ENCODE data around the gene ARHGEF28.

The ARHGEF28 gene

GRCh38 chr5:73900566-73900965, 274.6 kb downstream of the ARHGEF28 start:
- Histone ChIP-seq H3K4me1 (ENCODE audit: insufficient read depth, low read length, poor library complexity, severe bottlenecking) (peaks cover 15% of the 10 kb centered on the region), H3K79me2 (ENCODE audit: insufficient read depth, low read length) (no peaks in the 10 kb centered on the region), H3K4me2 (ENCODE audit: low read depth, low read length, poor library complexity, severe bottlenecking) (no peak overlapping the region), H4K20me1 (ENCODE audit: insufficient read depth, low read length, poor library complexity, severe bottlenecking) (no peaks in the 10 kb centered on the region), H3F3A (ENCODE audit: low read depth) (no peaks in the 10 kb centered on the region), H2AFZ (ENCODE audit: low read length) (no peak overlapping the region), H3K9ac (ENCODE audit: low read depth, low read length, poor library complexity, severe bottlenecking) (no peak overlapping the region), H3K36me3 (ENCODE audit: insufficient read depth, low read length) (no peaks in the 10 kb centered on the region), H3K9me3 (ENCODE audit: insufficient read depth, low read depth, low read length) (no peaks in the 10 kb centered on the region), H3K4me3 (ENCODE audit: low read length, poor library complexity, severe bottlenecking) (no peak overlapping the region), H3K27me3 (ENCODE audit: insufficient read depth, low read length, poor library complexity, severe bottlenecking) (no peaks in the 10 kb centered on the region), H3K9me2 (replicated peaks; ENCODE audit: low read depth, low read length) (no peaks in the 10 kb centered on the region)
- no peak for TF ChIP-seq EZH2phosphoT487 (IDR thresholded peaks at IDR 0.05; ENCODE audit: borderline replicate concordance)
- no peak for TF ChIP-seq CTCF (conservative IDR thresholded peaks at IDR 0.05; ENCODE audit: low read length)

- Histone ChIP-seq H3K4me3 (ENCODE audit: low read length, poor library complexity, severe bottlenecking) (no peak overlapping the region), H3F3A (ENCODE audit: low read depth) (no peaks in the 10 kb centered on the region), H4K20me1 (ENCODE audit: insufficient read depth, low read length, poor library complexity, severe bottlenecking) (no peaks in the 10 kb centered on the region), H3K9ac (ENCODE audit: low read depth, low read length, poor library complexity, severe bottlenecking) (peak overlapping the region; percentile 6), H3K27me3 (ENCODE audit: insufficient read depth, low read length, poor library complexity, severe bottlenecking) (no peaks in the 10 kb centered on the region), H3K9me2 (replicated peaks; ENCODE audit: low read depth, low read length) (no peaks in the 10 kb centered on the region), H3K4me2 (ENCODE audit: low read depth, low read length, poor library complexity, severe bottlenecking) (no peak overlapping the region), H3K79me2 (ENCODE audit: insufficient read depth, low read length) (no peaks in the 10 kb centered on the region), H3K9me3 (ENCODE audit: insufficient read depth, low read depth, low read length) (no peaks in the 10 kb centered on the region), H3K36me3 (ENCODE audit: insufficient read depth, low read length) (no peaks in the 10 kb centered on the region), H3K4me1 (ENCODE audit: insufficient read depth, low read length, poor library complexity, severe bottlenecking) (peaks cover 15% of the 10 kb centered on the region), H2AFZ (ENCODE audit: low read length) (no peak overlapping the region)
- TF ChIP-seq CTCF (conservative IDR thresholded peaks at IDR 0.05; ENCODE audit: low read length) (no peak), EZH2phosphoT487 (IDR thresholded peaks at IDR 0.05; ENCODE audit: borderline replicate concordance) (no peak)
Measured at GRCh38 chr5:73901043-73901442, 275.0 kb downstream of the ARHGEF28 start.

GRCh38 chr5:73901455-73901854, 275.5 kb downstream of the ARHGEF28 start:
- Histone ChIP-seq H3K36me3 (ENCODE audit: insufficient read depth, low read length) (no peaks in the 10 kb centered on the region), H3K4me3 (ENCODE audit: low read length, poor library complexity, severe bottlenecking) (peak overlapping the region; percentile 20), H3K4me1 (ENCODE audit: insufficient read depth, low read length, poor library complexity, severe bottlenecking) (peaks cover 15% of the 10 kb centered on the region), H3K9me2 (replicated peaks; ENCODE audit: low read depth, low read length) (no peaks in the 10 kb centered on the region), H3F3A (ENCODE audit: low read depth) (no peaks in the 10 kb centered on the region), H3K4me2 (ENCODE audit: low read depth, low read length, poor library complexity, severe bottlenecking) (peak overlapping the region; percentile 69), H2AFZ (ENCODE audit: low read length) (no peak overlapping the region), H3K27me3 (ENCODE audit: insufficient read depth, low read length, poor library complexity, severe bottlenecking) (no peaks in the 10 kb centered on the region), H3K79me2 (ENCODE audit: insufficient read depth, low read length) (no peaks in the 10 kb centered on the region), H3K9me3 (ENCODE audit: insufficient read depth, low read depth, low read length) (no peaks in the 10 kb centered on the region), H3K9ac (ENCODE audit: low read depth, low read length, poor library complexity, severe bottlenecking) (peak overlapping the region; percentile 6), H4K20me1 (ENCODE audit: insufficient read depth, low read length, poor library complexity, severe bottlenecking) (no peaks in the 10 kb centered on the region)
- TF ChIP-seq EZH2phosphoT487 (IDR thresholded peaks at IDR 0.05; ENCODE audit: borderline replicate concordance) = no peak
- peak; percentile 65 for TF ChIP-seq CTCF (conservative IDR thresholded peaks at IDR 0.05; ENCODE audit: low read length)

Measured in Loucy (cell line).